Measurements from ENCODE around the gene TUBG2. TPM values are rescaled to one million over a fixed set of nuclear protein-coding genes. Genes with fewer than 3 reads are reported as not detected.

The TUBG2 gene
- total and polyA plus RNA-seq, 2 donors: 17.3 to 38.4 TPM

DNA sequence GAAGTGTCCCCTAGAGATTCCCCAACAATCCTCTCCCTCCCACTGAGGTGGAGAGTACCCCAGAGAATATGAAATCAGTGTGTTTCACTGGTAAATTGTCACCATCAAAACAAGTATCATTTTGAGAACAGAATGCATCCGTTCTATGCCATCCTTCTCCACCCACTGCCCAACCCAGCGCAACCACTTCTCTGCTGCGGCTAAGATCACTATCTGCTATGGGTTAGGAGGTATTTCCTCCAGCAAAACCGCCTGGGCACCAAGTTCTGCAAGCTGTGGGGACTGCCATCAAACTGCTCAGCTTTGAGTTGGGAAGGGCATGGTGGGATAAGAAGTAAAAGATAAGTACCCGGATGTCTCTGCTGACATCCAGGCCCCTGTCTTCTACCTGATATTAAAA, 47.6 kb downstream of the TUBG2 start:
- DNase-seq (ENCODE audit: extremely low spot score): no peak
- 79% methylated on average over 5 of the region's 5 CpGs for WGBS
- Histone ChIP-seq H3K4me3 (ENCODE audit: low read depth, low read length) (no peak overlapping the region), H3K36me3 (ENCODE audit: insufficient read depth) (peaks cover 6% of the 10 kb centered on the region), H3K27ac (ENCODE audit: low read depth) (no peak overlapping the region), H3K4me1 (ENCODE audit: insufficient read depth) (no peaks in the 10 kb centered on the region)

DNA sequence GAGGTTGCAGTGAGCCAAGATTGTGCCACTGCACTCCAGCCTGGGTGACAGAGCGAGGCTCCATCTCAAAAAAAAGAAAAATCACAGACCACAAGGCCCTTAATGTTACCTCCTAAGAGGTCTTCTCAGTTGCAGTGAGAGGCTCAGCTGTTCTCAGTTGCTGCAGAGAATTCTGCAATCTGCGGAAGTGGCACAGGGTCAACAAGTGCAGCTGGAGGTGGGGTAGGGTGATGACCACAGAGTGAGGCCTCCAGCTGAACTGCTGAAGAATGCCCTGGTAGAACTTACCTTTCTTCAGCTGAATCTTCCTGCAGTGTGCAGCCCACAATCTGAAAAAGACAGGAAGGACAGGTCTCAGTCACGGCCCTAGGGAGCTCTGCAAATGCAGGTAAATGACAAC, 49.5 kb downstream of the TUBG2 start:
- no peak for DNase-seq (ENCODE audit: extremely low spot score)
- H3K4me3 ChIP-seq (ENCODE audit: low read depth, low read length): no peak overlapping the region
- H3K27ac ChIP-seq (ENCODE audit: low read depth): no peak overlapping the region
- 93% methylated on average over 3 of the region's 3 CpGs for WGBS
- peaks cover 11% of the 10 kb centered on the region for H3K36me3 ChIP-seq (ENCODE audit: insufficient read depth)
- no peaks in the 10 kb centered on the region for H3K4me1 ChIP-seq (ENCODE audit: insufficient read depth)

DNA sequence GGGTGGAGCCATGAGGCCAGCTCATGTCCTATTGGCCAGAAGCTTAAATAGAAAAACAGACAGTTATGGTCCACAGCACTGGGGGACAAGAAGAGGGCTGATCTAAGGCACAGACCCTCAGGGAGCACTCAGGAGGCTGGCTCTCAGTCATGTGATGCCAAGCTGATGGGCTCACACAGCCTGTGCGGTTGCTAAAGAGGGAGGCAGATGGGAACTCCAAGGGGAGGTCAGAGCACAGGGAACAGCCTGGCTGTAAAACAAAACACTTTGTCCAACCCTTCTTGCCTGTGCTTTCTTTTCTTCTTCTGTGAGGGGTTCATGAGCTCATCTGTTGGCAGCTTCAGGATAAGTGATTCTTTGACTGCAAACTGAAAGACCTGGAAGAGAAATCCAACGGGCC, 50.5 kb downstream of the TUBG2 start:
- no peaks in the 10 kb centered on the region for H3K4me1 ChIP-seq (ENCODE audit: insufficient read depth)
- no peak overlapping the region for H3K4me3 ChIP-seq (ENCODE audit: low read depth, low read length)
- H3K27ac ChIP-seq (ENCODE audit: low read depth): no peak overlapping the region
- 91% methylated on average over 2 of the region's 2 CpGs for WGBS
- DNase-seq (ENCODE audit: extremely low spot score): no peak
- peaks cover 11% of the 10 kb centered on the region for H3K36me3 ChIP-seq (ENCODE audit: insufficient read depth)

Small RNA genes lying within 50 kb of the gene (small RNA-seq; reads per million reads assigned to genes)
- gene MIR6780A: not detected

Other genes starting within 250 kb of the TUBG2 start
- gene CAVIN1, start 236.0 kb upstream of the TUBG2 start, total RNA-seq: 296 TPM
- 478 TPM for gene CAVIN1, start 236.0 kb upstream of the TUBG2 start, polyA plus RNA-seq
- 72.1 TPM for gene ATP6V0A1, start 200.4 kb upstream of the TUBG2 start, total RNA-seq
- gene ATP6V0A1, start 200.4 kb upstream of the TUBG2 start, polyA plus RNA-seq: 36.5 TPM
- gene NAGLU, start 123.0 kb upstream of the TUBG2 start, total RNA-seq: 18.0 TPM
- 40.3 TPM for gene NAGLU, start 123.0 kb upstream of the TUBG2 start, polyA plus RNA-seq
- gene HSD17B1, start 106.4 kb upstream of the TUBG2 start, total RNA-seq: 1.5 TPM
- 2.5 TPM for gene HSD17B1, start 106.4 kb upstream of the TUBG2 start, polyA plus RNA-seq
- gene COASY, start 97.1 kb upstream of the TUBG2 start, total RNA-seq: 8.8 TPM
- 43.7 TPM for gene COASY, start 97.1 kb upstream of the TUBG2 start, polyA plus RNA-seq
- 17.1 TPM for gene MLX, start 92.2 kb upstream of the TUBG2 start, total RNA-seq
- 38.0 TPM for gene MLX, start 92.2 kb upstream of the TUBG2 start, polyA plus RNA-seq
- gene PSMC3IP, start 81.6 kb upstream of the TUBG2 start, total RNA-seq: 4.5 TPM
- gene PSMC3IP, start 81.6 kb upstream of the TUBG2 start, polyA plus RNA-seq: 7.9 TPM
- gene RETREG3, start 49.9 kb upstream of the TUBG2 start, total RNA-seq: 49.9 TPM
- 21.2 TPM for gene RETREG3, start 49.9 kb upstream of the TUBG2 start, polyA plus RNA-seq
- 15.2 TPM for gene TUBG1, start 49.6 kb upstream of the TUBG2 start, total RNA-seq
- 42.9 TPM for gene TUBG1, start 49.6 kb upstream of the TUBG2 start, polyA plus RNA-seq
- gene PLEKHH3, start 17.7 kb downstream of the TUBG2 start, total RNA-seq: 15.7 TPM
- 46.0 TPM for gene PLEKHH3, start 17.7 kb downstream of the TUBG2 start, polyA plus RNA-seq
- gene CCR10, start 22.6 kb downstream of the TUBG2 start, total RNA-seq: 1.6 TPM
- gene CCR10, start 22.6 kb downstream of the TUBG2 start, polyA plus RNA-seq: 3.6 TPM
- 14.6 TPM for gene CNTNAP1, start 23.2 kb downstream of the TUBG2 start, total RNA-seq
- gene CNTNAP1, start 23.2 kb downstream of the TUBG2 start, polyA plus RNA-seq: 20.1 TPM
- gene EZH1, start 85.8 kb downstream of the TUBG2 start, total RNA-seq: 32.9 TPM
- 40.4 TPM for gene EZH1, start 85.8 kb downstream of the TUBG2 start, polyA plus RNA-seq
- gene RAMP2, start 101.9 kb downstream of the TUBG2 start, total RNA-seq: 16.0 TPM
- gene RAMP2, start 101.9 kb downstream of the TUBG2 start, polyA plus RNA-seq: 51.9 TPM
- 32.6 TPM for gene VPS25, start 114.2 kb downstream of the TUBG2 start, total RNA-seq
- 71.6 TPM for gene VPS25, start 114.2 kb downstream of the TUBG2 start, polyA plus RNA-seq
- 0.26 TPM for gene WNK4, start 121.3 kb downstream of the TUBG2 start, total RNA-seq
- gene WNK4, start 121.3 kb downstream of the TUBG2 start, polyA plus RNA-seq: 0.23 TPM
- gene COA3, start 139.4 kb downstream of the TUBG2 start, total RNA-seq: 57.5 TPM
- 89.9 TPM for gene COA3, start 139.4 kb downstream of the TUBG2 start, polyA plus RNA-seq
- gene CNTD1, start 139.6 kb downstream of the TUBG2 start, total RNA-seq: 0.37 TPM
- 0.71 TPM for gene CNTD1, start 139.6 kb downstream of the TUBG2 start, polyA plus RNA-seq
- gene BECN1, start 165.0 kb downstream of the TUBG2 start, total RNA-seq: 51.4 TPM
- gene BECN1, start 165.0 kb downstream of the TUBG2 start, polyA plus RNA-seq: 82.7 TPM
- 31.1 TPM for gene PSME3, start 174.1 kb downstream of the TUBG2 start, total RNA-seq
- gene PSME3, start 174.1 kb downstream of the TUBG2 start, polyA plus RNA-seq: 79.7 TPM
- gene AOC2, start 185.3 kb downstream of the TUBG2 start, total RNA-seq: 0.42 TPM
- 2.1 TPM for gene AOC2, start 185.3 kb downstream of the TUBG2 start, polyA plus RNA-seq
- gene AOC3, start 191.9 kb downstream of the TUBG2 start, total RNA-seq: 40.6 TPM
- gene AOC3, start 191.9 kb downstream of the TUBG2 start, polyA plus RNA-seq: 319 TPM
- not detected for gene G6PC1, start 241.5 kb downstream of the TUBG2 start, total RNA-seq
- gene G6PC1, start 241.5 kb downstream of the TUBG2 start, polyA plus RNA-seq: 0.15 TPM